ENCODE data around the gene TBC1D5. TPM values are rescaled to one million over a fixed set of nuclear protein-coding genes. Genes with fewer than 3 reads are reported as not detected.

Gene TBC1D5
- total RNA-seq, 1 experiment from 2014 or later: 26.1 TPM

- POLR2A ChIA-PET: no interaction called here
- Mint-ChIP-seq H3K27ac (no peak overlapping the region), H3K36me3 (no peaks in the 10 kb centered on the region), H3K27me3 (ENCODE audit: low read depth) (peaks cover 4% of the 10 kb centered on the region; the same call in 1 of the 2 replicates), H3K4me1 (peaks cover 8% of the 10 kb centered on the region), H3K9me3 (peaks cover 21% of the 10 kb centered on the region), H3K4me3 (no peak overlapping the region)
- CTCF ChIA-PET: no interaction called here
- ATAC-seq (no peak), DNase-seq (ENCODE audit: low spot score) (no peak)
- TF ChIP-seq, protein P1, sequence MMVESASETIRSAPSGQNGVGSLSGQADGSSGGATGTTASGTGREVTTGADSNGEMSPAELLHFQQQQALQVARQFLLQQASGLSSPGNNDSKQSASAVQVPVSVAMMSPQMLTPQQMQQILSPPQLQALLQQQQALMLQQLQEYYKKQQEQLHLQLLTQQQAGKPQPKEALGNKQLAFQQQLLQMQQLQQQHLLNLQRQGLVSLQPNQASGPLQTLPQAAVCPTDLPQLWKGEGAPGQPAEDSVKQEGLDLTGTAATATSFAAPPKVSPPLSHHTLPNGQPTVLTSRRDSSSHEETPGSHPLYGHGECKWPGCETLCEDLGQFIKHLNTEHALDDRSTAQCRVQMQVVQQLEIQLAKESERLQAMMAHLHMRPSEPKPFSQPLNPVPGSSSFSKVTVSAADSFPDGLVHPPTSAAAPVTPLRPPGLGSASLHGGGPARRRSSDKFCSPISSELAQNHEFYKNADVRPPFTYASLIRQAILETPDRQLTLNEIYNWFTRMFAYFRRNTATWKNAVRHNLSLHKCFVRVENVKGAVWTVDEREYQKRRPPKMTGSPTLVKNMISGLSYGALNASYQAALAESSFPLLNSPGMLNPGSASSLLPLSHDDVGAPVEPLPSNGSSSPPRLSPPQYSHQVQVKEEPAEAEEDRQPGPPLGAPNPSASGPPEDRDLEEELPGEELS (CRISPR knock-in tag; IDR thresholded peaks at IDR 0.05): no peak
- TF ChIP-seq GABPB1 (CRISPR knock-in tag; IDR thresholded peaks at IDR 0.05) (no peak), GTF2I (CRISPR knock-in tag; conservative IDR thresholded peaks at IDR 0.05) (no peak), STAT6 (CRISPR knock-in tag; conservative IDR thresholded peaks at IDR 0.05; ENCODE audit: low read depth) (no peak), EMX1 (CRISPR knock-in tag; IDR thresholded peaks at IDR 0.05) (no peak), TP53 (CRISPR knock-in tag; IDR thresholded peaks at IDR 0.05) (no peak), FOXP1 (CRISPR knock-in tag; IDR thresholded peaks at IDR 0.05; ENCODE audit: borderline replicate concordance) (no peak), RORB (CRISPR knock-in tag; IDR thresholded peaks at IDR 0.05) (no peak), SMAD3 (CRISPR knock-in tag; IDR thresholded peaks at IDR 0.05; ENCODE audit: borderline replicate concordance) (no peak), NR1H2 (CRISPR knock-in tag; IDR thresholded peaks at IDR 0.05) (no peak)
- TF ChIP-seq, protein P2, sequence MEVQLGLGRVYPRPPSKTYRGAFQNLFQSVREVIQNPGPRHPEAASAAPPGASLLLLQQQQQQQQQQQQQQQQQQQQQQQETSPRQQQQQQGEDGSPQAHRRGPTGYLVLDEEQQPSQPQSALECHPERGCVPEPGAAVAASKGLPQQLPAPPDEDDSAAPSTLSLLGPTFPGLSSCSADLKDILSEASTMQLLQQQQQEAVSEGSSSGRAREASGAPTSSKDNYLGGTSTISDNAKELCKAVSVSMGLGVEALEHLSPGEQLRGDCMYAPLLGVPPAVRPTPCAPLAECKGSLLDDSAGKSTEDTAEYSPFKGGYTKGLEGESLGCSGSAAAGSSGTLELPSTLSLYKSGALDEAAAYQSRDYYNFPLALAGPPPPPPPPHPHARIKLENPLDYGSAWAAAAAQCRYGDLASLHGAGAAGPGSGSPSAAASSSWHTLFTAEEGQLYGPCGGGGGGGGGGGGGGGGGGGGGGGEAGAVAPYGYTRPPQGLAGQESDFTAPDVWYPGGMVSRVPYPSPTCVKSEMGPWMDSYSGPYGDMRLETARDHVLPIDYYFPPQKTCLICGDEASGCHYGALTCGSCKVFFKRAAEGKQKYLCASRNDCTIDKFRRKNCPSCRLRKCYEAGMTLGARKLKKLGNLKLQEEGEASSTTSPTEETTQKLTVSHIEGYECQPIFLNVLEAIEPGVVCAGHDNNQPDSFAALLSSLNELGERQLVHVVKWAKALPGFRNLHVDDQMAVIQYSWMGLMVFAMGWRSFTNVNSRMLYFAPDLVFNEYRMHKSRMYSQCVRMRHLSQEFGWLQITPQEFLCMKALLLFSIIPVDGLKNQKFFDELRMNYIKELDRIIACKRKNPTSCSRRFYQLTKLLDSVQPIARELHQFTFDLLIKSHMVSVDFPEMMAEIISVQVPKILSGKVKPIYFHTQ (CRISPR knock-in tag; IDR thresholded peaks at IDR 0.05): no peak
Observed at GRCh38 chr3:17135696-17136095, 606.7 kb downstream of the TBC1D5 start.

- no peaks in the 10 kb centered on the region for H3K36me3 Mint-ChIP-seq
- H3K27me3 Mint-ChIP-seq (ENCODE audit: low read depth): peaks cover 4% of the 10 kb centered on the region; the same call in 1 of the 2 replicates
- ATAC-seq (no peak), DNase-seq (ENCODE audit: low spot score) (no peak)
- H3K4me3 Mint-ChIP-seq: no peak overlapping the region
- H3K9me3 Mint-ChIP-seq: peaks cover 32% of the 10 kb centered on the region
- CTCF ChIA-PET: no interaction called here
- no peaks in the 10 kb centered on the region for H3K4me1 Mint-ChIP-seq
- POLR2A ChIA-PET: no interaction called here
- no peak overlapping the region for H3K27ac Mint-ChIP-seq
- TF ChIP-seq ZNF425 (CRISPR knock-in tag; conservative IDR thresholded peaks at IDR 0.05) (no peak), NFE2L1 (CRISPR knock-in tag; IDR thresholded peaks at IDR 0.05) (no peak), MYBL2 (CRISPR knock-in tag; IDR thresholded peaks at IDR 0.05) (no peak), ZNF423 (CRISPR knock-in tag; IDR thresholded peaks at IDR 0.05) (no peak), CREB1 (CRISPR knock-in tag; IDR thresholded peaks at IDR 0.05) (no peak), TCF7 (CRISPR knock-in tag; IDR thresholded peaks at IDR 0.05; ENCODE audit: low read depth) (no peak), JAZF1 (CRISPR knock-in tag; IDR thresholded peaks at IDR 0.05) (no peak), ATF2 (CRISPR knock-in tag; IDR thresholded peaks at IDR 0.05; ENCODE audit: borderline replicate concordance, low read depth) (no peak), GRHL2 (CRISPR knock-in tag; IDR thresholded peaks at IDR 0.05; ENCODE audit: insufficient replicate concordance, severe bottlenecking) (no peak)
Observed at GRCh38 chr3:17133632-17134545, 608.5 kb downstream of the TBC1D5 start.

Data from WTC11 (cell line).